Hepatocyte (in vitro differentiated cells): Measurements from ENCODE around the gene STAP1.

Experiments used
- CTCF ChIP-seq: fragments of 200-600 bp; sonication (generic); IDR thresholded peaks from 2 replicates; pipeline ENCODE4 v1.5.1; 2016; ENCODE audit warnings: antibody characterized with exemption, mild to moderate bottlenecking; ENCODE audit not compliant: poor library complexity
- EZH2 ChIP-seq: fragments of 200-600 bp; sonication (generic); IDR thresholded peaks from 2 replicates; pipeline ENCODE4 v1.6.1; 2016; ENCODE audit warnings: antibody characterized with exemption, mild to moderate bottlenecking, borderline replicate concordance
- EZH2phosphoT487 ChIP-seq: fragments of 200-600 bp; sonication (generic); IDR thresholded peaks from one replicate; pipeline ENCODE4 v1.6.1; 2018; ENCODE audit warnings: antibody characterized with exemption, mild to moderate bottlenecking, low read depth, moderate library complexity; ENCODE audit not compliant: unreplicated experiment, severe bottlenecking

GRCh38 chr4:67550857-67551256 is 7.7 kb upstream of the STAP1 start:
- TF ChIP-seq CTCF (no peak), EZH2 (no peak), EZH2phosphoT487 (no peak)
